ENCODE data around the gene FOXC1. TPM values are rescaled to one million over a fixed set of nuclear protein-coding genes. Genes with fewer than 3 reads are reported as not detected.

Gene FOXC1
- 10 to 100 TPM in 1 of 4 donors, 1 to 10 TPM in 3; 3.8 to 10.1 (median 6.7) TPM for total RNA-seq

DNA sequence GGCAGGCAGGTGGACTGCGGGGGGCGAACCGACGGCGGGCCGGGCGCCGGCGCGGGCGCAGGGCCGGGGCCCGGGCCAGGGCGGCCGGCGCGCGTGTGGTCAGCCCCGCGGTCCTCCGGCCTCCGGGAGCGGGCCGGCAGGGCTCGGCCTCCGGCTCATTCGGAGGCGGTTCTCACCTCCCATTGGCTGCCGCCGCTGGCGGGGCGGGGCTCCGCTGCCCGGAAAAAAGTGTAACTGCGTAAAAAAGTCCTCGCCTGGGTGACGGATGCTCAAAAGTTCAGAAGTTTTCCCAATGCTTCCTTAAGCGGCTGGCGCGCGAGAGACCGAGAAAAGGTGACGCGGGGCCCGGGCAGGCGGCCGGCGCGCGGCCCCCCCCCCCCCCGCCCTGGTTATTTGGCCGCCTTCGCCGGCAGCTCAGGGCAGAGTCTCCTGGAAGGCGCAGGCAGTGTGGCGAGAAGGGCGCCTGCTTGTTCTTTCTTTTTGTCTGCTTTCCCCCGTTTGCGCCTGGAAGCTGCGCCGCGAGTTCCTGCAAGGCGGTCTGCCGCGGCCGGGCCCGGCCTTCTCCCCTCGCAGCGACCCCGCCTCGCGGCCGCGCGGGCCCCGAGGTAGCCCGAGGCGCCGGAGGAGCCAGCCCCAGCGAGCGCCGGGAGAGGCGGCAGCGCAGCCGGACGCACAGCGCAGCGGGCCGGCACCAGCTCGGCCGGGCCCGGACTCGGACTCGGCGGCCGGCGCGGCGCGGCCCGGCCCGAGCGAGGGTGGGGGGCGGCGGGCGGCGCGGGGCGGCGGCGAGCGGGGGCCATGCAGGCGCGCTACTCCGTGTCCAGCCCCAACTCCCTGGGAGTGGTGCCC lies at the start of gene FOXC1:
Gene FOXC1 (plus strand): TSS at position 268 of the 849 bp plus-strand sequence. CDS start 531 bp downstream, at position 799.
- ATAC-seq (ENCODE audit: low FRiP score) (peak; percentile 87), DNase-seq (ENCODE audit: low spot score) (peak; percentile 64)
- no peak for TF ChIP-seq CTCF (IDR thresholded peaks at IDR 0.05)

DNA sequence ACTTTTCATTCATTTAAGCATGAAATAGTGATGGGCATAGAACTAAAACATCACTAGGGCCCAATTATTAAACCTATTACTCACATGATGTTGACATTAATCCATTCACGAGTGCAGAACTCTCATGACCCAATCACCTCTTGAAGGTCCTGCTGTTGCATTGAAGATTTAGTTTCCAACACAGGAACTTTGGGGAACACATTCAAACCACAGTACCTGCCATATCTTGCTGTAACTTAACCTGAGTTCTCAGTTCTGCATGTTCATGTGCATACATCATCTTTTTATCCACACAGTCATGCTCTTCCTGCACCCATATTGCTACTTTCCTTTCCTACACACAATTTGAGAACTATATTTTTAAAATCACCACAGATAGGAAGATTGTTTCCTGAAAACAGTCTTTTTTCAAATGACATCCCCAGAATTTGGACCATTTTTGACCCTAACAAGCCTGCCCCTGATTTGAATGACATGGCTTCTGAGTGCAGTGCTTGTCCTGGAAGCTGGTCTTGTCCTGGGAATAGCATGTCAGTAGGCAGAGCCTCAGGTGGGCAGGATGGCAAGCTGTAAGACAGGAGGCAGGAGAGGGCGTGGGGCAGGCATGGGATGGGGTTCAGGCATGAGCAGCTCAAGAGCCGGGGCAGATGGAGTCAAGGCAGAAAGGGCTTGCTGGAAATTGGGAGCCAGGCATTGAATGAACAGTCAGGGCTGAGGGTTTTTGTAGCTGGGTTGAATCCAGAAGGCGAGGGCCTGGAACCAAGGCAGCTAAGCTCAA lies 49.2 kb upstream of the FOXC1 start:
- DNase-seq (ENCODE audit: low spot score) = no peak
- no peak for TF ChIP-seq CTCF (IDR thresholded peaks at IDR 0.05)
- ATAC-seq (ENCODE audit: low FRiP score) = no peak

GRCh38 chr6:1561355-1561754 lies 48.4 kb upstream of the FOXC1 start:
- no peak for DNase-seq (ENCODE audit: low spot score)

GRCh38 chr6:1562171-1562955 lies 47.4 kb upstream of the FOXC1 start:
- no peak for ATAC-seq (ENCODE audit: low FRiP score)
- no peak for DNase-seq (ENCODE audit: low spot score)
- TF ChIP-seq CTCF (IDR thresholded peaks at IDR 0.05) = no peak

More at GRCh38 chr6:1561355-1561754, 48.4 kb upstream of the FOXC1 start:
- ATAC-seq (ENCODE audit: low FRiP score) = no peak
- no peak for TF ChIP-seq CTCF (IDR thresholded peaks at IDR 0.05)

GRCh38 chr6:1569377-1569776 lies 40.3 kb upstream of the FOXC1 start:
- ATAC-seq (ENCODE audit: low FRiP score) (no peak), DNase-seq (ENCODE audit: low spot score) (no peak)
- TF ChIP-seq CTCF (IDR thresholded peaks at IDR 0.05) = no peak

DNA sequence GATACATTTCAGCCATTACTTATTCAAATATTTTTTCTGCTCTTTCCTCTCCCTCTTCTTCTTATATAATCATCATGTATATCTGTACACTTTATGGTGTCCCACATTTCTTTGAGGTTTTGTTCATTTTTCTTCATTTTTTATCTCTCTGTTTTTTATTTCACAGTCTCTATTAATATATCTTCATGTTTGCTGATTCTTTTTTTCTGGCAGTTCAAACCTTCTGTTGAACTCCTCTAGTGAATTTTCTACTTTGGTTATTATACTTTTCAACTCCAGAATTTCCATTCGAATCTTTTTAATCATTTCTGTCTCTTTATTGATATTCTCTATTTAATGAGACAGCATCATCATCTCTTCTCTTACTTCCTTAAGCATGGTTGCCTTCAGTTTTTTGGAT lies 38.9 kb upstream of the FOXC1 start:
- no peak for TF ChIP-seq CTCF (IDR thresholded peaks at IDR 0.05)
- no peak for DNase-seq (ENCODE audit: low spot score)
- ATAC-seq (ENCODE audit: low FRiP score) = no peak

All from omental fat pad (tissue), 4 donors.